Activated T-cell treated with anti-CD3 and anti-CD28 coated beads, Interleukin-2, amount 50 U/mL, for 72 hours (primary cell): Measurements from ENCODE around the gene MAN1C1. TPM values are rescaled to one million over a fixed set of nuclear protein-coding genes. Genes with fewer than 3 reads are reported as not detected.
"Not testable (repeated sequence)": the region's sequence is repeated elsewhere in the genome, so short reads cannot be mapped to it uniquely, and the experiment has no call there.

Experiments
- ATAC-seq, 2 donors: fragments of 150-1000 bp; cut with Tn5 transposase; replicated peaks in 1 of 2; 2 replicates each; pipeline ENCODE4 v1.10.0; 2021; ENCODE audit warnings: moderate library complexity in 2 of 2, mild to moderate bottlenecking in 1 of 2
- DNase-seq, 2 donors: peaks; one replicate each; pipeline ENCODE4 v3.0.0; 2021 to 2022; ENCODE audit warnings: mixed read lengths in 1 of 2
- H3K27ac Mint-ChIP-seq: one replicate; pipeline ENCODE4 v1.8.0; 2022; ENCODE audit warnings: mild to moderate bottlenecking, moderate library complexity, mixed read lengths
- H3K27me3 Mint-ChIP-seq: one replicate; pipeline ENCODE4 v1.8.0; 2022; ENCODE audit warnings: low read depth, mixed read lengths
- H3K36me3 Mint-ChIP-seq, 2 donors: one replicate each; pipeline ENCODE4 v1.8.0; 2022; ENCODE audit warnings: mixed read lengths in 2 of 2, mild to moderate bottlenecking in 1 of 2; ENCODE audit not compliant: insufficient read depth in 2 of 2
- H3K4me1 Mint-ChIP-seq: one replicate; pipeline ENCODE4 v1.8.0; 2022; ENCODE audit warnings: low read depth, mixed read lengths
- H3K4me3 Mint-ChIP-seq, 2 donors: one replicate each; pipeline ENCODE4 v1.8.0; 2022; ENCODE audit warnings: mild to moderate bottlenecking in 2 of 2, mixed read lengths in 2 of 2, moderate library complexity in 2 of 2
- H3K9me3 Mint-ChIP-seq, 2 donors: one replicate each; pipeline ENCODE4 v1.8.0; 2022; ENCODE audit warnings: mixed read lengths in 2 of 2
- total RNA-seq, 2 donors: library from RNA; stranded (reverse); gene quantifications; one replicate each; pipeline ENCODE4 v1.2.3, GENCODE V29; 2022

The MAN1C1 gene
- total RNA-seq, 2 donors from 2014 or later = 9.4 to 13.3 TPM

DNA sequence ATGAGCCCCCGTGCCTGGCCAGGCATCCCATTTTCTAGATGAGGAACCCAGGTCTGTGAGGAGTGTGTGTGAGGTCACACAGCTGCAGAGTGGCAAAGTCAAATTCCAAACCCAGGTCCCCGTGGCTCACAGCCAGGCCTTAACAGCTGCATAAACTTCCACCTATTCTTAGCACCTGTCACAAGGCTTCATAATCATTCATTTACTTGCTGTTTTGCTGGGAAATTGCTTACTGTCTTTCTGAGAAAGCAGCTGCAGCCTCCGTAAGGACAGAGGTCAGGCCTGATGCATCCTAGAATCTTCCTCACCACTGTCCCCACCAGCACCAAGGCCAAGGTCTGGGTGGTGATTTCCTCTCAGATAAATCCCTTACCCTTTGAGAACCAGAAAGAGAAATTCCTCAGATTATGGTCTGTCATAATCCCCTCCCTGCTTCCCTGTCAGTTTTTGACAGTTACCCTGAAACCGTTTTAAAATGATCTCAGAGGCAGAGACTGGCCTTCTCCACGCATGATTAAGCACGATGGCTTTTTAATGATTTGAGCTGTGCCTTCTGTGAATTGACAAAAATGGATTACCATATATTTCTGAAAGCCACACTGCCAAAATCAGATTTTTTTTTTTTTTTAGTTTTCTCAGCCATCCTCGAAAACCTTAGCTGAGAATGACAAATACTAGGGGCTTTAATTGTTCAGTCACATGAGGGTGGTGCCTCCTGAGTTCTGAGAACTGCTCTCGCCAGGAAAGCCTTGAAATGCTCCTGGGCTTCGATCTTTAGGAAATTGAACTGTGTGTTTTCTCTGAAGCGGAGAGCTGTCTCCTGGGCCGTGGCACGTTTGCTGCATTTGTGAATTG lies 113.4 kb downstream of the MAN1C1 start:
- H3K27ac Mint-ChIP-seq = no peak overlapping the region
- DNase-seq = no peak
- ATAC-seq = peak; percentile 6 to 9

DNA sequence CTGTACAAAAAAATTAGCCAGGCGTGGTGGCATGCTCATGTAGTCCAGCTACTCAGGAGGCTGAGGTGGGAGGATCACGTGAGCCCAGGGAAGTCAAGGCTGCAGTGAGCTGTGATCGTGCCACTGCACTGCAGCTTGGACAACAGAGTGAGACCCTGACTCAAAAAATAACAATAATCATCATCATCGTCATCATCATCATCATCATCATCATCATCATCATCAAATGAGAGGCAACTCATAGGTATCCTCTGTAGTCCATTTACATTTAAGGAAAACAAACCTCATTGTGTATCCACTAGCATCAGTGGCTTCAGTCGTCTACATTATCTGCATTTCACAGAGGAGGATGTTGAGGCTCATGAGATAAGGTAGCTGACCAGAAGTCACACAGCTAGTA lies 114.6 kb downstream of the MAN1C1 start:
- ATAC-seq = no peak
- no peak for DNase-seq
- Mint-ChIP-seq H3K36me3 (peaks cover 0 to 1% of the 10 kb centered on the region in 2 donors), H3K27me3 (no peaks in the 10 kb centered on the region), H3K4me1 (peaks cover 55% of the 10 kb centered on the region), H3K4me3 (peak overlapping the region; percentile 32 to 47), H3K9me3 (no peaks in the 10 kb centered on the region), H3K27ac (no peak overlapping the region)

More for the DNA sequence above, 113.4 kb downstream of the MAN1C1 start:
- Mint-ChIP-seq H3K4me1 (peaks cover 58% of the 10 kb centered on the region), H3K27me3 (no peaks in the 10 kb centered on the region), H3K4me3 (peak overlapping the region; percentile 32 to 47), H3K9me3 (no peaks in the 10 kb centered on the region), H3K36me3 (peaks cover 0 to 1% of the 10 kb centered on the region in 2 donors)

DNA sequence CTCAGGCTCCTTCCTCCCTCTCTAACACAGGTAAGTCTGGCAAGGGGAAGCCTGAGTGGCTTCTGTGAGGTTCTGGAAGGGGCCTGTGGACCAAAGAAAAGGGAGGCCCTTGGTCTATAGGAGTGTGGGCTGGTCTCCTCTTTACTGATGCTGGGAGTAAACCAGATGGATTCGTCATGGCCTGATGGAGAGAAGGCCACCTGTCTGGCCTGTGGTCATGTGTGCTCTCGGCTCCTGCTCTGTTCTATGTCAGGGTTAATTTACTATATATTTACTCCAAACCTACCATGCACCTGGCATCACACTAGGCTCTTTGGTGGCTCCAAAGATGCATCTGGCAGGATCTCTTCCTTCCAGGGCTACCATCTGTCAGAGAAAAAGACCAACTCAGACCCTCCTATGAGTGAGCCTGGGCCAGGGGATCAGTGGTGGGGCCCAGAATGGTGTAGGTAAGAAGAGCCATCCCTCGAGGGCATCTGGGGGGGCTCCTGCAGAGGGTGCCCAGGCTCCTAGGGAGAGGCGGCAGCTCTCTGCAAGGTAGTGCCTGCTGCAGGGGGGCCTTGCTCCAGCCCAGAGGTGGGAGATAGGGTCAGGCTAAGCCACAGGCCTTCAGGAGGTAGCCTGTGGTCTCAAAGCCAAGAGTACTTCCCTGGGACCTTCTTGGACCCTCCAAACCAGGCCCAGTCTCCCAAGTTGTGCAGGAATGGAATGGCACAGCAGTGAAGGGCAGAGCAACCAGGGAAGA lies 115.2 kb downstream of the MAN1C1 start:
- no peak for ATAC-seq
- no peaks in the 10 kb centered on the region for H3K27me3 Mint-ChIP-seq

DNA sequence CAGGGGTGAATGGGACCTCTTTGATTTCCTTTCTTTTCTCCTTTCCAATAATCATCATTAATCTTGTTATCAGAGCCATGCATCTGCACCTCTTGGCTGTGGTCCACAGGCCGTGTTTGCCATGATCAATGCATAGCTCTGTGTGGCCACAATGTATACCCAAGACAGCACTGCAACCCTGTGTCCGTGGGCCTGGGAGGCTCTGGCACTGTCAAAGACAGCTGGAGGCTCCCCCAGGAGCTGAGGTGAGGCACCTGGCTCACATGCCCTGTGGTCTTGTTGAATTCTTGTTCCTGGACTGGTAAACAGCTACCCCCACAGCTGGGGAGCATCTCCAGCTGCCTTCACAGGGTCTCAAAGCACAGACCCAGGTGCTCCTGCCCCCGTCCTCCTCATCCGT lies 116.2 kb downstream of the MAN1C1 start:
- Mint-ChIP-seq H3K27me3 (no peaks in the 10 kb centered on the region), H3K9me3 (no peaks in the 10 kb centered on the region), H3K27ac (no peak overlapping the region), H3K4me3 (no peak overlapping the region), H3K4me1 (peaks cover 46% of the 10 kb centered on the region), H3K36me3 (peaks cover 1 to 2% of the 10 kb centered on the region in 2 donors)
- no peak for ATAC-seq
- DNase-seq = no peak

More for the DNA sequence above, 115.2 kb downstream of the MAN1C1 start:
- H3K27ac Mint-ChIP-seq = no peak overlapping the region
- peaks cover 54% of the 10 kb centered on the region for H3K4me1 Mint-ChIP-seq
- no peaks in the 10 kb centered on the region for H3K9me3 Mint-ChIP-seq
- peaks cover 0 to 1% of the 10 kb centered on the region in 2 donors for H3K36me3 Mint-ChIP-seq
- H3K4me3 Mint-ChIP-seq = no peak overlapping the region
- no peak for DNase-seq

DNA sequence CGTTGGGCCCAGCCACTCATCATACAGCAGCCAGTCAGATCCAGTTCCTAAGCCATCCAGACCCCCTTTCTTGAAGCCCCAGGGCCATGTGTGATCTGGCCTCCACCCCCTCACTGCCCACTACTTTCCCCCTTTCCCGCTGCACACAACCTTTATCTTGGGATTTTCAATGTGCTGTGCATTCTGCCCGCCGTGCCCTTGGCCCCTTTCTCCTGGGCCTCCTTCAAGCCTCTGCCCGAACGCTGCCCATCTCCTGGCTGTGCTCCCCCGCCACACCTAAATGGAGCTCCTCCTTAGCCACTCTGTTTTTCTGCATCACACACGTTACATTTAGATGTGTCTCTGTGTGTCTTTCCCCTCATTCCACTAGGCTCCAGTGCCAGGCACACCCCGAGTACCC lies 116.7 kb downstream of the MAN1C1 start:
- H3K27me3 Mint-ChIP-seq = no peaks in the 10 kb centered on the region
- no peak overlapping the region for H3K27ac Mint-ChIP-seq
- peaks cover 42% of the 10 kb centered on the region for H3K4me1 Mint-ChIP-seq
- peaks cover 1 to 2% of the 10 kb centered on the region in 2 donors for H3K36me3 Mint-ChIP-seq
- DNase-seq (no peak), ATAC-seq (no peak)
- H3K4me3 Mint-ChIP-seq = no peak overlapping the region
- H3K9me3 Mint-ChIP-seq = no peaks in the 10 kb centered on the region

DNA sequence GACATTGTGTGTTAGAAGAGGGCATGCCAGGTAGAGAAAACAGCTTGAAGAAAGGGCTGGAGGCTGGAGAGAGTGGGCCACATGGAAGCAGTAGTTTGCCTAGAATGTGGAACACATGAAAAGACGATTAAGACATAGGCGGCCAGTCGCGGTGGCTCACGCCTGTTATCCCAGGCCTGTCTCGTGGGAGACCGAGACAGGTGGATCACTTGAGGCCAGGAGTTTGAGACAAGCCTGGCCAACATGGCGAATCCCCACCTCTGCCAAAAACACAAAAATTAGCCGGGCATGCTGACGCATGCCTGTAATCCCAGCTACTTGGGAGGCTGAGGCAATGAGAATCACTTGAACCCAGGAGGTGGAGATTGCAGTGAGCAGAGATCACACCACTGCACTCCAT lies 118.4 kb downstream of the MAN1C1 start:
- H3K27me3 Mint-ChIP-seq = not testable (repeated sequence)

DNA sequence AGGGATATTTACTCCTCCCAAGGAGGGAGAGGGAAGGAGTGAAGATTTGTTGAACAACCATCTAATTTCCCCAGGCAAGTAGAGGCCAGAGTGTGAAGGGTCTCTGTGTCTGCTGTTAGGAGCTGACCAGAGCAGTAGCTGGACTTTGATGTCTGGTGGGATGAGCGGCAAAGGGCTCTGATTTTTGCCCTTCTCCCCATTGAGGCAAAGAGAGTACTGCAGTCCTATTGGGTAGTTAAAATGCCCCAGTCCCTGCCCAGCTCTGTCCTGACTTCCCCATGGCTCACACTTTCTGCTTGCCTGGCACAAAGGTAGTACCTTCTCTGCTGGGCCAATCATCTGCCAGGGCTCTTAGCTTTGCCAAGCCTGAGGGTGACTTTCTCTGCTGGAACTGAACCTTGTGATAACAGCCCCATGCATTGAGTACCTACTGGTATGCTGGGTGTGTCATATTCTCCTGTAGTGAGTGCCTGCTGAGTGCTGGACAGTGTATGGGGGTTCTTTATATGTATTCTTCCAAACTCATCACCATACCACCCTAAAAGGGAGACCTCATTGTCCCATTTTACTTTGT lies 119.5 kb downstream of the MAN1C1 start:
- Mint-ChIP-seq H3K27ac (no peak overlapping the region), H3K4me3 (no peak overlapping the region), H3K27me3 (no peaks in the 10 kb centered on the region), H3K4me1 (peaks cover 30% of the 10 kb centered on the region), H3K36me3 (peaks cover 1 to 2% of the 10 kb centered on the region in 2 donors), H3K9me3 (no peaks in the 10 kb centered on the region)
- no peak for DNase-seq
- ATAC-seq = no peak

More for the DNA sequence above, 118.4 kb downstream of the MAN1C1 start:
- not testable (repeated sequence) for ATAC-seq, DNase-seq, H3K9me3 Mint-ChIP-seq, H3K4me3 Mint-ChIP-seq, H3K36me3 Mint-ChIP-seq, H3K27ac Mint-ChIP-seq
- peaks cover 35% of the 10 kb centered on the region for H3K4me1 Mint-ChIP-seq

DNA sequence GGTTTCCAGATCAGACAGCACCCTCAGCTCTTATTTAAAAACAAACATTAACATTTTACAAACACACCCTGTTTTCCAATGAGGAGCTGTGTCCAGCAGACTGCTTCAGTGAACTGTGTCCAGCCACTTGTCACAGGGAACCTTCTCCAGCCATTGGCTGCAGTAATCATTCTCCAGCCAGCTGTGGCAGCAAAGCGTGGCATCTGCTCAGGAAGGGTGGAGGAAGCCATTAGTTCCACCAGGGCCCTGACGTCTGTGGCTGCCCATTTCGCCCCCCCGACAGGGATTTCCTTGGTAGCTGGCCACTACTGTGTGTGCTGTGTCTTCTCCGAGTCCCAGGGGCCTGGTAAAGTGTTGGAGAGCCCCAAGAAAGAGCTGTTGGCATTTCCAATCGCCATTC lies 120.5 kb downstream of the MAN1C1 start:
- no peak overlapping the region for H3K4me3 Mint-ChIP-seq

DNA sequence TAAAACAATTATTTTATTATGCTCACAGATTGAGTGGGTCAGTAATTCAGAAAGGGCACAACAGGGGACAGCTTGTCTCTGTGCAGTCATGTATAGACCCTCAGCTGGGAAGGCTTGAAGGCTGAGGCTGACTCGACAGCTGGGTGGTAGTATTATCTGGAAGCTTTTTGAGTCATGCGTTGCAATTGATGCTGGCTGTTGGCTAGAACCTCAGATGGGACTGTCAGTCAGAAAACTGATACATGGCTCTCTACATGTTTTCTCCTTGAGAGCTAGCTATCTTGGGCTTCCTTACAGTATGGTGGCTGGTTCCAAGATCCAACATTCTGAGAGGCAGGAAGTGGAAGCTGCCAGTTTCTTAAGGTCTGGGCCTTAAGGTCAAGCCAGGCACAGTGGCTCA lies 121.9 kb downstream of the MAN1C1 start:
- peaks cover 0 to 2% of the 10 kb centered on the region in 2 donors for H3K36me3 Mint-ChIP-seq
- H3K4me1 Mint-ChIP-seq = peaks cover 14% of the 10 kb centered on the region
- H3K9me3 Mint-ChIP-seq = no peaks in the 10 kb centered on the region
- H3K27me3 Mint-ChIP-seq = no peaks in the 10 kb centered on the region
- DNase-seq (no peak), ATAC-seq (peak in 1 of 2 donors; percentile 45)
- no peak overlapping the region for H3K4me3 Mint-ChIP-seq
- H3K27ac Mint-ChIP-seq = no peak overlapping the region

More for the DNA sequence above, 120.5 kb downstream of the MAN1C1 start:
- H3K9me3 Mint-ChIP-seq = no peaks in the 10 kb centered on the region
- DNase-seq = no peak
- H3K27me3 Mint-ChIP-seq = no peaks in the 10 kb centered on the region
- peaks cover 23% of the 10 kb centered on the region for H3K4me1 Mint-ChIP-seq
- peaks cover 0 to 2% of the 10 kb centered on the region in 2 donors for H3K36me3 Mint-ChIP-seq
- ATAC-seq = no peak
- no peak overlapping the region for H3K27ac Mint-ChIP-seq

DNA sequence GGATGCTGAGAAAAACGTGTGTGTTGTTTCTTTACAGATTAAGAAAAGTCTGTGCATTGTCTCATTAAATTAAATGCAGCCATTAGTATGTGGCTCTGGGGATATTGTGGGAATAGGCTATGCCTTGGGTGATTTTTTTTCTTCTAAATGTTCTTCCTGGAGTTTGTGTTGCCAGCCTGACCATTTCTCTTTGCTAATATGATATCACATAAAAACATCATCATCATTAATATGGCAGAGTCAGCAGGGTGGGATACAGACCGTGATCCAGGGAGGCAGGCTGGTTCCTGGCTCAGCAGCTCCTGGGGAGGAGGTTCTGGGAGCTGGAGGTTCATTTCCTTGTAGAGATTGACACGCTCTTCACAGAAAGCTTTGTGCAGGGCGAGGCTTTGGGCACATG lies 122.8 kb downstream of the MAN1C1 start:
- H3K27me3 Mint-ChIP-seq = no peaks in the 10 kb centered on the region
- H3K27ac Mint-ChIP-seq = no peak overlapping the region
- ATAC-seq (no peak), DNase-seq (no peak)
- H3K4me1 Mint-ChIP-seq = peaks cover 14% of the 10 kb centered on the region
- no peak overlapping the region for H3K4me3 Mint-ChIP-seq
- H3K36me3 Mint-ChIP-seq = peaks cover 0 to 2% of the 10 kb centered on the region in 2 donors
- H3K9me3 Mint-ChIP-seq = no peaks in the 10 kb centered on the region

DNA sequence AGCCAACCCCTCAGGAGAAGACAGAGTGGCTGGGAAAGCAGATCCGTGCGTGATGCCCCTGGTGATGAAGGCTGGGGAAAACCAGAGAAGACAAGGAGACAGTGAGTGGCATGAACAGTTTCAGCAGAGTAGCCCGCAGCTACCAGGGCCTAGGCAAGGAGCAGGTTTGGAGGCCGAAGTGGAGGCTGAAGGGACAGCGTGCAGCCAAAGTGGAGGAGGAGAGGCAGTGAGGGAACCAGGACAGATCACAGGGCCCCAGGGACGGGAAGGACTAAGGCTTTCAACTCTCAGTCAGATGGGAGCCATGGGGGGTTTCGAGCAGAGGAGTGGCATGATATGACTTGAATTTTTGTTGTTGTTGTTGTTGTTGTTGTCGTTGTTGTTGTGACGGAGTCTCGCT lies 123.5 kb downstream of the MAN1C1 start:
- Mint-ChIP-seq H3K36me3 (peaks cover 0 to 2% of the 10 kb centered on the region in 2 donors), H3K4me1 (peaks cover 14% of the 10 kb centered on the region), H3K27me3 (no peaks in the 10 kb centered on the region), H3K4me3 (no peak overlapping the region), H3K27ac (no peak overlapping the region), H3K9me3 (no peaks in the 10 kb centered on the region)
- DNase-seq (no peak), ATAC-seq (no peak)

DNA sequence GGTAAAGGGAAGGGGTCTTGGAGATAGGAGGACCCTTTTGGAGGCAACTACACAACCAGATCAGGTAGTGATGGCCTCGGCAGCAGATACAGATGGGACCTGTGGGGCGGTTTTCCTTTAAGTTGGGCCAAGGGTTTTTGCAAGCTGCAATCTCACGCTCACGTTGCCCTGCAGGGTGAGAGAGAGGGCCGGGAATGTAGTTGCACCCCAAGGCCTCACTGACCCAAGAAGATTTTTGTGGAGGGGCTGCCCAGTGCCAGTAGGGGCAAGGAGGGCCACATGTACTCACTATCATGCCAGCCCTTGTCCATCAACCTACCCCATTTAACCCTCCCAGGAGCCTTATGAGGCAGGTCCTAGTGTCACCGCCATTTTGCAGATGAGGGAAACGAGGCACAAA lies 125.7 kb downstream of the MAN1C1 start:
- DNase-seq = no peak
- Mint-ChIP-seq H3K4me1 (peaks cover 7% of the 10 kb centered on the region), H3K4me3 (no peak overlapping the region), H3K27ac (no peak overlapping the region), H3K27me3 (no peaks in the 10 kb centered on the region), H3K9me3 (no peaks in the 10 kb centered on the region), H3K36me3 (peaks cover 0 to 2% of the 10 kb centered on the region in 2 donors)
- ATAC-seq = no peak
